Jurkat, Clone E6-1 (cell line): ENCODE results near the gene NUCB1.

Experiments
- DNase-seq: peaks from one replicate; pipeline ENCODE4 v3.0.0-alpha.2; 2011; ENCODE audit warnings: low read depth, low spot score
- H3K4me3 ChIP-seq: 2 replicates; pipeline ENCODE4 v1.5.1; 2011; ENCODE audit warnings: mild to moderate bottlenecking, low read length, control low read depth, moderate library complexity

Gene NUCB1

DNA sequence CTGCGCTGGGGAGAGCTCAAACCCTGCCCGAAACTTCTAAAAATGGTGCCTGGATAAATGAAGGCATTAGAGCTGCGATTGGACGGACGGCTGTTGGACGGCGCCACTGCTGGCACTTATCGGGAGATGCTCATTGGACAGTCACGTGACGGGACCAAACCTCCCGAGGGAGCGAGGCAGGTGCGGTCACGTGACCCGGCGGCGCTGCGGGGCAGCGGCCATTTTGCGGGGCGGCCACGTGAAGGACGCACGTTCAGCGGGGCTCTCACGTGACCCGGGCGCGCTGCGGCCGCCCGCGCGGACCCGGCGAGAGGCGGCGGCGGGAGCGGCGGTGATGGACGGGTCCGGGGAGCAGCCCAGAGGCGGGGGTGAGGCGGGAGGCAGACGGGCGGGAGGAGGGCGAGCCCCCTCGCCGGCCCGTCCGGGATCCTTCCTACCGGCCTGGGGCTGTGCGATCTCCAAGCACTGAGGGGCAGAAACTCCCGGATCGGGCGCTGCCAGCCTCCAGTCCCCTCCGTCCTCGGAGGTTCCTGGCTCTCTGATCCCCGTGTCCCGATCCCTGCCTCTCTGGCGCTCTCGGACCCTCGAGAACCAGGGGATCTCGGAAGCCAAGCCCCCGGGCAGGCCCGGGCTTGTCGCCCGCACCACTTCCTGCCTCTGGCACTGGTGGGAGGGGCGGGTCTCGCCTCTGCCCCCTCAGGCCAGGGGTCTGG, 54.6 kb downstream of the NUCB1 start, which contains the start of gene BAX:
Gene BAX (plus strand): TSS at position 281 of the 713 bp plus-strand sequence. CDS start 54 bp downstream, at position 335.
- H3K4me3 ChIP-seq = peak within 1 kb of the TSS; percentile 88
- DNase-seq = peak; percentile 89

DNA sequence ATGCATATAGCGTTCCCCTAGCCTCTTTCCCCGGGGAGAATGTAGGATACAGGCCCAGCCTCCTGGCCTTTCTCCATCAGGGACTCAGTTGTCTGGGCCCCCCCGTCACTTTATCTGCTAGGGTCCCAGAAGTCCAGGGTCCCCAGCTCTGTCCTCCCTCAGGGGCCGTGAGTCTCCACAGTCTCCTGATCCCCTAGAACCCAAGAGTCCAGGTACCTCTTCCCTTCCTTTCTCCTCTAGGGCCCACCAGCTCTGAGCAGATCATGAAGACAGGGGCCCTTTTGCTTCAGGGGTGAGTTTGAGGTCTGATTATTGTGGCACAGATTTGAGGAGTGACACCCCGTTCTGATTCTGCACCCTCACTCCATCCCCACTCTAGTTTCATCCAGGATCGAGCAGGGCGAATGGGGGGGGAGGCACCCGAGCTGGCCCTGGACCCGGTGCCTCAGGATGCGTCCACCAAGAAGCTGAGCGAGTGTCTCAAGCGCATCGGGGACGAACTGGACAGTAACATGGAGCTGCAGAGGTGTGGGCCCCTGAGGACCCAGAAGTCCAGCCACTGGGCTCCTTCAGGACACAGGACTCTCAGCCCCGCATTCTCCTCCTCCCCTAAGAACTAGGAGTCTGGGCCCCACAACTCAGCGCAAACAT, 55.3 kb downstream of the NUCB1 start:
- H3K4me3 ChIP-seq = peak overlapping the region; percentile 88
- DNase-seq = no peak

DNA sequence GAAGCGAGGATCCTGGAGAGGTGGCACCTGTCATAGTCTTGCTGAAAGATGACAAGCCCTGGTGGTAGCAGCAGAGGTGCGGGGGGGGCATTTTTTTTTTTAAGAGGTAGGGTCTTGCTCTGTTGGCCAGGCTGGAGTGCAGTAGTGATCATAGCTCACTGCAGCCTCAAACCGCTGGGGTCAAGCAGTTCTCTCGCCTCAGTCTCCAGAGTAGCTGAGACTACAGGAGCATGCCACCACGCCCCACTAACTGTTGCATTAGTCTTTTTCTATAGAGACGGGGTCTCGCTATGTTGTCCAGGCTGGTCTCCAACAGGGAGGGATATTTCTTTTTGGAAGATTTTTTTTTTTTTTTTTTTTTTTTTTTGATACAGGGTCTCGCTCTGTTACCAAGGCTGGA, 57.9 kb downstream of the NUCB1 start:
- no peak for DNase-seq
- H3K4me3 ChIP-seq = no peak overlapping the region

DNA sequence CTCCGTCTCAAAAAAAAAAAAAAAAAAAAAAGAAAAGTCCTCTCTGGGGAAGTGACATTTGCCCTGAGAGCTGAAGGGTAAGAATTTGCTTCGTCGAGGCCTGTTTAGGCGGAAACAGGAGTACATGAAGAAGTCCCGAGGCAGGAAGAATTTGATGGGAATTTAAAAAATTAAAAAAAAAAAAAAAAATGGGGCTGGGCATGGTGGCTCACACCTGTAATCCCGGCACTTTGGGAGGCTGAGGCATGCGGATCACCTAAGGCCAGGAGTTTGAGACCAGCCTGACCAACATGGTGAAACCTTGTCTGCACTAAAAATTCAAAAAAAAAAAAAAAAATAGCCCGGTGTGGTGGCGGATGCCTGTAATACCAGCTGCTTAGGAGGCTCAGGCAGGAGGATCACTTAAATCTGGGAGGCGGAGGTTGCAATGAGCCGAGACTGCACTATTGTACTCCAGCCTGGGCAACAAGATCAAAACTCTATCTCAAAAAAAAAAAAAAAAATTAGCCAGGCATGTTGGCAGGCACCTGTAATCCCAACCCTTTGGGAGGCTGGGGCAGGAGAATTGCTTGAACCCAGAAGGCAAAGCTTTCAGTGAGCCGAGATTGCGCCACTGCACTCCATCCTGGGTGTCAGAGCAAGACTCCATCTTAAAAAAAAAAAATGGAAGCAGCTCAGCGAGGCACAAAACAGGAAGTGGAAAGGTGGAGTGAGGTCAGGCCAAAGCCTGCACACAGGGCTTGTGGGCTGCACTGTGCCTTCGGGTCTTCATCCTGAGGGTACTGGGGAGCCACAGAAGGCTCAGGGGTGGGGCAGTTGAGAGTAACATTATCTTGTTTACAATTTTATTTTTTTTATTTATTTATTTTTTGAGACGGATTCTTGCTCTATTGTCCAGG, 59.5 kb downstream of the NUCB1 start:
- no peak overlapping the region for H3K4me3 ChIP-seq
- DNase-seq = no peak

DNA sequence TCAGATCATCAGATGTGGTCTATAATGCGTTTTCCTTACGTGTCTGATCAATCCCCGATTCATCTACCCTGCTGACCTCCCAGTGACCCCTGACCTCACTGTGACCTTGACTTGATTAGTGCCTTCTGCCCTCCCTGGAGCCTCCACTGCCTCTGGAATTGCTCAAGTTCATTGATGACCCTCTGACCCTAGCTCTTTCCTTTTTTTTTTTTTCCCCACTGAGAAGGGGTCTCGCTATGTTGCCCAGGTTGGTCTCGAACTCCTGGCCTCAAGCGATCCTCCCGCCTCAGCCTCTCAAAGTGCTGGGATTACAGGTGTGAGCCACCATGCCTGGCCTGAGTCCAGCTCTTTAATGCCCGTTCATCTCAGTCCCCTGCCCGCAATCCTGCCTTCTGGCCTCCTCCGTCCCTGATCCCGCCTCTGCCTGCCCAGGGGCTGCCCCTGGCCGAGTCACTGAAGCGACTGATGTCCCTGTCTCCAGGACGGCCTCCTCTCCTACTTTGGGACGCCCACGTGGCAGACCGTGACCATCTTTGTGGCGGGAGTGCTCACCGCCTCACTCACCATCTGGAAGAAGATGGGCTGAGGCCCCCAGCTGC, 61.0 kb downstream of the NUCB1 start:
- no peak for DNase-seq

DNA sequence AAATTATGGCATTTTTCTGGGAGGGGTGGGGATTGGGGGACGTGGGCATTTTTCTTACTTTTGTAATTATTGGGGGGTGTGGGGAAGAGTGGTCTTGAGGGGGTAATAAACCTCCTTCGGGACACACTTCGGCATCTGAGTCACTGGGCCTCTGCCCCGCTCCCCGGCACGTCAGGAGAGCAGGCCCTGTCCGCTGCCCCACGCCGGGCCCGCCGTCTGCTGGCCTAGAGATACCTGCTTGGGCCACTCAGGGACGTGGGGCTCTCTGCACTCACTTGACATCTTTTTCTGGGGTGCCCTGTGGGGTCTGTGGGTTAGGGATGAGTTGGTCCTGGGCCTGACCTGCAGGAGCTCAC, 61.5 kb downstream of the NUCB1 start:
- DNase-seq = no peak
- no peak overlapping the region for H3K4me3 ChIP-seq

More for the DNA sequence above, 61.0 kb downstream of the NUCB1 start:
- H3K4me3 ChIP-seq = no peak overlapping the region

DNA sequence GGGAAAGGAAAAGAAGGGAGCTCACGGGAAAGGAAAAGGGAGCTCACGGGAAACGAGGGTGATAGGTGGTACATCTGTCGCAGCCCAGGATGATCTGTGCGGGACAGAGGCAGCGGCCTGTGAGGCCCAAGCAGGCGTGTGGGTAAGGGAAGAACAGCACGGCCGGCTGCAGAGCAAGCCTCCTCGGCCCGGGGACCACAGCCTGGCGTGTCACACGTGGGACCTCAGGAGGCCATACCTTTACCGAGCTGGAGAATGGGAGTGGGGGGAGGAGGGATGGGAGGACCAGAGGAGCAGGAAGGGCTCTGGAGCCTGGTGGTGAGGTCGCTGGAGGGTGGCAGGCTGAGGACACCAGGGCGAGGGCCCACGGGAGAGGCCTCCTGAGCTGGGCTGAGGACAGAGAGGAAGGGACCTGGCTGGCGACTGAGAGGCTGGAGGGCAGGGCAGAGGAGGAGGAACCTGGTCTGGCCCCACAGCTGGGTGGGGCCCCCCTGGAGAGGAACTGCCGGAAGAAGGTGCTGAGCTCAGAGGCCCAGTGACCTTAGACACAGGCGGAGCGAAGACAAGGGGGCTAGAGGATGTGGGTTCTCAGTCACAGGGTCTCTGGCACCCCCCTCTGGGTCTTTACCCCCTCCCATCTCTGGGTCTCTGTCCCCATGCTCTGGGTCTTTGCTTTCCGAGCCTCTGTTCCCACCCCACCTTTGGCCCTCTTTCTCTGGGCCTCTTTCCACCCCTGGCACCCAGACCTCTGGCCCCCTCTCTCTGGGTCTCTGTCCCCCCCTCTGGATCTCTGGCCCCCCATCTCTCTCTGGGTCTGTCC, 62.1 kb downstream of the NUCB1 start:
- no peak overlapping the region for H3K4me3 ChIP-seq
- DNase-seq = no peak

DNA sequence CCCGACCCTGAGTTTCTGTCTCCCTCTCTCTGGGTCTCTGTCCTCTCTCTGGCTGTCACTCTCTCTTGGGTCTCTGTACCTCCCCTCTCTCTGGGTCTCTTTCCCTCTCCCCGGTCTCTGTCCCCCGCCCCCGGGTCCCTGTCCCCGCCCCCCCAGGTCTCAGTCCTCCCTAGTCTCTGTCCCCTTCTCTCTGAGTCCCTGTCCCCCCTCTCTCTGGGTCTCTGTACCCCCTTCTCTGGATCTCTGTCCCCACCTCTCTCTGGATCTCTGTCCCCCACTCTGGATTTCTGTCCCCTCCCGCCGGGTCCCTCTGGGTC, 62.7 kb downstream of the NUCB1 start:
- no peak for DNase-seq
- H3K4me3 ChIP-seq = no peak overlapping the region

DNA sequence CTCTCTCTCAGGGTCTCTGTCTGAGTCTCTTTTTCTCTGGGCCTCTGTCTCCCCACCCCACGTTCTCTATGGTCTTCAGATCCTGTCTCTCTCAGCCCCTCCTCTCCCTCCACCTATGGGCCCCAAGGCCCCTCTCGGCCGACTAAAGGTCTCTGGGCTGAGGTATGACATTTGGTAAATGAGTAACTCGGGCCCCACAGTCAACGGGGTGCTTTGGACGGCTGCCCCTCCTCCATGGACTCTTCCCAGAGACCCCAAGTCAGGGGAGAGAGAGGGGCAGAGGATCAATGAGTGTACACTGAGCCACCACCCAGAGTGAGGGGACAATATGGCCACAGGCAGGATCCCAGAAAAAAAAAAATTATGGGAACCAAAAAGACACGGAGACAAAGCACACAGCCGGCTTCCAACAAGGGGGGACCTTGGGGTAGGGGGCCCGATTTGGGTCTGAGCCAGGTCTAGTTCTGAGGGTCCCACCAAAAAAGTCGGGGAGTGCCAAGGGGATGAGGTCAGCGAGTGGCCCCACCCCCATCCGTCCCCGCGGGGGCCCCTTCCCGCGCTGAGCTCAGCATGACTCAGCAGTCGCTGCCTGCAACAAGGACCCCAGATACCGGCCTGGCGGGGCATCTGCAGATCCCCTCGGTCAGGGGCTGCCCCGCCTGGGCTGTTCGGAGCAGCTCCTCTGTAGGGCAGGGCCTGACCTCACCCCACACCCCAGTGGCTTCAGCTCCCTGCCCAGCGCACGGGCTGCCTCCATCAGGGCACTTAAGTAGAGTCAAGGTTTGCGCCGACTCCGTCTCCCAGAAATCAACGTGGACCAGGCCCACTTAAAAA, 63.5 kb downstream of the NUCB1 start:
- no peak for DNase-seq
- no peak overlapping the region for H3K4me3 ChIP-seq

DNA sequence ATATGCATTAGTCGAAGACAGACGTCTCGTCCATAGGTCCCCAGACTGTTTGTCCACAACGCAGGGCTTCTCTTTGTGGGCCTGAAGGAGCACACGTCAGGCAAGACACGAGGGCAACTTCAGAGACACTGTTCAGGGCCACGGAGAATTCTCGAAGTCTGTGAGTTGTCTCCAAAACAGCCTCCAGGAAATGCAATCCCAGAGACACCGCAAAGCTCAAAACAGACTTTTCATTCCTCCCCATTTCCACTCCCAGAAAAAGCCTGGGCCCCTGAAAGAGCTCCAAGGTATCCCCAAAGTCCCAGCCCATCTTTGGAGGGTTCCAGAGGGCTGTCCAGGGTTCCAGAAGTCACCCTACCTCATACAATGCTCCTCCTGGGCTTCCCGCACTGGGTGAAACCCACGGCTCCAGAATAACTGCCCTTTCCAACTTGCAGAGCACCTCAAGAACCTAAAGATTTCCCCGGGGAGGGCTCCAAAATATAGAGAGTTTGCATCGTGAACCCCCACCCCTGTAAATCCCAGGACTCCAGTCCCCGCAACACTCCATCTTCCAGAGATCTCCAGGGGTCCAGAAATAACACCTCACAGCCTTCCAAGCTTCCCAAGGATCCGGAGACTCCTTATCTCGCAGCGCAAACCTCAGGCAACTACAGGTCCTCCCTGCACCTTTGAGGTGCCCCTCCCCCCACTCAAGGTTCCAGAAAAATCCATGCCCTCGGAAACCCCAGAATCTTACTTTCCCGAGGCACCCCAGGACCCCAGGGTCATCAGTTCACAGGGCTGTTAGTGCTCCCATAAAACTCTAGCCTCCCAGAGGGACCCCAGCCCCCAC, 64.3 kb downstream of the NUCB1 start:
- no peak for DNase-seq

DNA sequence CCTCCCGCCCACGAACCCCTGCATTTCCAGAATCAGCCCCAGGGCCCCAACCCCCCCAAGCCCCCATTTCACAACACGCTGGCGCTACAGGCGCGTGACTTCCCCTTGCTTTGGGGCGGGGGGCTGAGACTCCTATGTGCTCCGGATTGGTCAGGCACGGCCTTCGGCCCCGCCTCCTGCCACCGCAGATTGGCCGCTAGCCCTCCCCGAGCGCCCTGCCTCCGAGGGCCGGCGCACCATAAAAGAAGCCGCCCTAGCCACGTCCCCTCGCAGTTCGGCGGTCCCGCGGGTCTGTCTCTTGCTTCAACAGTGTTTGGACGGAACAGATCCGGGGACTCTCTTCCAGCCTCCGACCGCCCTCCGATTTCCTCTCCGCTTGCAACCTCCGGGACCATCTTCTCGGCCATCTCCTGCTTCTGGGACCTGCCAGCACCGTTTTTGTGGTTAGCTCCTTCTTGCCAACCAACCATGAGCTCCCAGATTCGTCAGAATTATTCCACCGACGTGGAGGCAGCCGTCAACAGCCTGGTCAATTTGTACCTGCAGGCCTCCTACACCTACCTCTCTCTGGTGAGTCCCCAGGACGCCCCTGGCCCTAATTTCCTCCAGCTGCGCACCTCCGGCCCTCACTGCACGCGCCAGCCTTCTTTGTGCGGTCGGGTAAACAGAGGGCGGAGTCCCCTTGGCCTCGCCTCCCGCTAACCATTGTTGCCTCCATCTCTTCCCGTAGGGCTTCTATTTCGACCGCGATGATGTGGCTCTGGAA, 65.1 kb downstream of the NUCB1 start, which contains the start of gene FTL:
Gene FTL (plus strand): TSS at position 270 of the 766 bp plus-strand sequence. CDS start 199 bp downstream, at position 469.
- H3K4me3 ChIP-seq = peak within 1 kb of the TSS; percentile 78
- DNase-seq = peak; percentile 88

More for the DNA sequence above, 64.3 kb downstream of the NUCB1 start:
- H3K4me3 ChIP-seq = peak overlapping the region; percentile 78

DNA sequence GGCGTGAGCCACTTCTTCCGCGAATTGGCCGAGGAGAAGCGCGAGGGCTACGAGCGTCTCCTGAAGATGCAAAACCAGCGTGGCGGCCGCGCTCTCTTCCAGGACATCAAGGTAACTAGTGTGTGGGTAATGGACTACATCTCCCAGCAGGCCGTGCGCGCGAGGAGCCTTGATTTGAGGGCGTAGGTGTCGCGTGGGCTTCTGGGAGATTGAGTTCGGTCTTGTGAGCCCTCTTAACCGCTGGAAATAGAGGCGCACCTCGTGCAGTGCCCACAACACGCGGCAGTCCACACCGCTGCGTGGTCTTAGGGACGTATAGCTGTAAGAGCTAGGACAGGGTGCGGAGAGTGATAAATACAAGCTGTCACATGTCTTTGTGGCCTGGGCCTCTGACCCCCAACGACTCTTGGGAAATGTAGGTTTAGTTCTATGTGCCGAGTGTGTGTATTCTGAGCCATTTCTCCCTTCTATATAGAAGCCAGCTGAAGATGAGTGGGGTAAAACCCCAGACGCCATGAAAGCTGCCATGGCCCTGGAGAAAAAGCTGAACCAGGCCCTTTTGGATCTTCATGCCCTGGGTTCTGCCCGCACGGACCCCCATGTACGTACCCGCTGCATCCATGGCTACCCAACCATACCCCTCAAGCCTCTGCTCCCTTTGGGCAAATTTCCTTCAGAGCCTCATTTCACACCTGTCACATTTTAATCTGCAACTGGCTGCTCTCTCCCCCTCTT, 65.9 kb downstream of the NUCB1 start:
- peak overlapping the region; percentile 78 for H3K4me3 ChIP-seq
- DNase-seq = peak; percentile 91

DNA sequence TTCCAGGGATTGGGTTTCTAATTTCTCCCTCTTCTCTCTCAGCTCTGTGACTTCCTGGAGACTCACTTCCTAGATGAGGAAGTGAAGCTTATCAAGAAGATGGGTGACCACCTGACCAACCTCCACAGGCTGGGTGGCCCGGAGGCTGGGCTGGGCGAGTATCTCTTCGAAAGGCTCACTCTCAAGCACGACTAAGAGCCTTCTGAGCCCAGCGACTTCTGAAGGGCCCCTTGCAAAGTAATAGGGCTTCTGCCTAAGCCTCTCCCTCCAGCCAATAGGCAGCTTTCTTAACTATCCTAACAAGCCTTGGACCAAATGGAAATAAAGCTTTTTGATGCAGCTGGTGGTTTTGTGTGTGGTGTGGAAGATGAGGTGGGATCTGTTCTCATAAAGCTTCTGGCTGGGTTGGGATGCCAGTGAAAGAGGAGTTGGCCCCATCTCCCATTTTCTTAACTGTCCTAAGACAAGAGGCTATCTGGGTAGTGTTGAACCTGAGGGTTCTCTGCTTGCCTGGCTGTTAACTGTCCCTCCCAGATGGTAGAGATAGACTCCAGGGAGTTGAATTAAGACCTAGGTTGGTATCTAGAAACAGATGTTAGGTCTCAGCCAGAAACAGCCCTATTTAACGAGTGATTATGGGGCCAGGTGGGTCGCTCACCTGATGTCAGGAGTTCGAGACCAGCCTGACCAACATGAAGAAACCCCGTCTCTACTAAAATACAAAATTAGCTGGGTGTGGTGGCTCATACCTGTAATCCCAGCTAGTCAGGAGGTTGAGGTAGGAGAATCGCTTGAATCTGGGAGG, 66.6 kb downstream of the NUCB1 start:
- peak overlapping the region; percentile 78 for H3K4me3 ChIP-seq
- DNase-seq = no peak

DNA sequence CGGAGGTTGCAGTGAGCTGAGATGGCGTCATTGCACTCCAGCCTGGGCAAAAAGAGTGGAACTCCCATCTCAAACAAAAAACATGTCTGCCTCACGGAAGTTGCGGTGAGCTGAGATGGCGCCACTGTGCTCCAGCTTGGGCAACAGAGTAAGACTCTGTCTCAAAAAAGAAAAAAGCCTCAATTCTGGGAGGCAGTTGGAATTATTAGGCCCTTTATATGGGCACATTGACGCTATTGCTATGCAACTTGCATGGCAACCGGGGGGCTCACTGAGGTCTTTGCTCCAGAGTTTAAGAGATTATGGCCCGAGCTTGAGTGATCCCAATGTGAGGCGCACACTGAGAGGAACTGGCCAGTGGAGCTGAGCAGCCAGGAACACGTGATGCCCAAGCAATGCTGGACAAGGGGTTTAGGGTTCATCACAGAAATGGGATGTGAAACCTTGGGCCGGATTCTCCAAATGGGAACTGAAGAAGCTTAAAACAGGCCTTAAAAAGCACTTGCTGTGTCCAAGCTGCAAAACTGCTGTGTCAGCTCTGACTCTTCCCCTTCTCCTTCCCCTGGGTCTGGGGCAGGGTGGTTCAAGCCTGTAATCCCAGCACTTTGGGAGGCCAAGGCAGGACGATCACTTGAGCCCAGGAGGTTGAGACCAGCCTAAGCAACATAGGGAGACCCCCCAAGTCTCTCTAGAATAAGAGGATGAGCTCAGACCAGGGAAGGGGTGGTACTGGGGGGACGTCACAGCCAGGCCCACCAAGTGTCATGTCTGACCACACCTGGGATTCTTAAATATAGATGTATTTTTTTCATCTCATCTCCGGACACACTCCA, 67.5 kb downstream of the NUCB1 start:
- no peak overlapping the region for H3K4me3 ChIP-seq
- DNase-seq = no peak
